Omental fat pad (tissue), 4 donors: Measurements from ENCODE around the gene CEP89. TPM values are rescaled to one million over a fixed set of nuclear protein-coding genes. Genes with fewer than 3 reads are reported as not detected.

Experiments
- ATAC-seq: fragments of 150-250 bp; one replicate; pipeline ENCODE4 v1.9.1; 2016; ENCODE audit warnings: mild to moderate bottlenecking, moderate library complexity; ENCODE audit not compliant: low FRiP score
- DNase-seq: peaks from one replicate; pipeline ENCODE4 v3.0.0-alpha.2; 2019; ENCODE audit warnings: low spot score
- CTCF ChIP-seq, 3 donors: fragments of 450-650 bp; IDR thresholded peaks; one replicate each; pipeline ENCODE4 v1.5.1; 2016 to 2017; ENCODE audit warnings: antibody characterized with exemption in 3 of 3, mild to moderate bottlenecking in 3 of 3, moderate library complexity in 2 of 3
- total RNA-seq, 4 donors: library from RNA; depleted of rRNA; stranded (reverse); fragments of >200 nt; gene quantifications; one replicate each; pipeline ENCODE4 v1.1.0, GENCODE V29; 2016

The CEP89 gene
- total RNA-seq, 4 donors from 2014 or later, result 8.2 to 11.9 (median 10.5) TPM

DNA sequence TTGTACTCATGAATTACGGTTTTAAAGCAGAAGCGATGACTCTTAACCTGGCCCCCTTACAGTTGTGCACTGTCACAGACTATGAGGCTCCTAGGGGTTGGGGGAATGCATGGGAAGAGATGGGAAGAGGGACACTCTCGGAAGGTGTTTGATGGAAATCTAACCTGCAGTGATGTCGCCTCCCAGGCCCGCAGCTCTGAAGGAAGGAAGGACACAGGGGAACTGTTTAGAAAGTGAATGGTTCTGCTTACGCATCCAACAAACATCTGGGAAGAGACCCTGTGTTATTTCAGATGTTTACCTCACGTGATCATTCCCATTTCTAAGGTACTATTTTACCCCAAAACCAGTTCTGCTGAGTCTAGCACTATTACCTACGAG, 54.2 kb downstream of the CEP89 start:
- no peak for TF ChIP-seq CTCF (IDR thresholded peaks at IDR 0.05)
- DNase-seq (no peak), ATAC-seq (no peak)

DNA sequence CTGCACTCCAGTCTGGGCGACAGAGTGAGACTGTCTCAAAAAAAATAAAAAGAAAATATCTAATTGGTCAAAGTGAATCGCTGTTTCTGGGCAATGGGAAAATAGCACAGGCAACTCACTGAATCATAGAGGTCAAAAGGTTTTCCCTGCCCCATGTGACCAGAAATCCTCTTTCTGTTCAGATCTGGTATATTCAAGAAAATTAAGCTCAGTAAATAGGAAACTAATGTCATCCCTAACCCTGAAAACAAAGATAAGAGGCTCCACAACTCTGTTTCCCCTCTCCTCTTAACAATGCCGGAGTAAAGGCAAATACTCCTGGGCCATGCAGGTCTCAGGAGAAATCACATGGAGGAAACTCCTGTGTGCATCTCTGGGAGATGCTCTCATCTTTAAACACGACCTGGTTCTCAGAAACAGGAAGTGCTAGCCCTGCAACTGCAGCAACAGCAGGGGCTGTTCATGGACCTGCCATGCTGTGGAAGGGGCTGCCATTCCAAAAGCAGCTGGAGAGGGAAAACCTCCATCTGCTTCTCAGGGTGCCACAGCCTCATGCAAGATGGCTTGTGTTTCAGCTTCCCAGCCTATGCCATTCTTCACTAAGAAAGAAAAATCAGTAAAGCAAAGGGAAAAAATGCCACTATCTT, 54.7 kb downstream of the CEP89 start:
- no peak for TF ChIP-seq CTCF (IDR thresholded peaks at IDR 0.05)
- ATAC-seq, result no peak
- DNase-seq, result no peak

GRCh38 chr19:32914879-32915660, 56.7 kb downstream of the CEP89 start:
- ATAC-seq, result no peak
- TF ChIP-seq CTCF (IDR thresholded peaks at IDR 0.05), result no peak

GRCh38 chr19:32911467-32911866, 60.3 kb downstream of the CEP89 start:
- DNase-seq (no peak), ATAC-seq (no peak)
- no peak for TF ChIP-seq CTCF (IDR thresholded peaks at IDR 0.05)

More at GRCh38 chr19:32914879-32915660, 56.7 kb downstream of the CEP89 start:
- no peak for DNase-seq

DNA sequence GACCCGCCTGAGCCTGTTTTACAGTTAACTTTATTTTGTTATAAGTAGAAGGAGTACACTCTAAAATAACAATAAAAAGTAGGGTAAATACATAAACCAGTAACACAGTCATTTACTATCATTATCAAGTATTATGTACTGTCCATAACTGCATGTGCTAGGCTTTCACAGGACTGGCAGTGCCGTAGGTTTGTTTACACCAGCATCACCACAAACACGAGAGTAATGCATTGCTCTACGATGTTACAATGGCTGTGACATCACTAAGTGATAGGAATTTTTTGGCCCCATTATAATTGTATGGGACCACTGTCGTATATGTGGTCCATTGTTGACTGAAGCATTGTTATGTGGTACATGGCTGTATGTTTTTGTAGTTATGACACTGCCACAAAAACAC, 60.9 kb downstream of the CEP89 start:
- DNase-seq (no peak), ATAC-seq (no peak)
- no peak for TF ChIP-seq CTCF (IDR thresholded peaks at IDR 0.05)

DNA sequence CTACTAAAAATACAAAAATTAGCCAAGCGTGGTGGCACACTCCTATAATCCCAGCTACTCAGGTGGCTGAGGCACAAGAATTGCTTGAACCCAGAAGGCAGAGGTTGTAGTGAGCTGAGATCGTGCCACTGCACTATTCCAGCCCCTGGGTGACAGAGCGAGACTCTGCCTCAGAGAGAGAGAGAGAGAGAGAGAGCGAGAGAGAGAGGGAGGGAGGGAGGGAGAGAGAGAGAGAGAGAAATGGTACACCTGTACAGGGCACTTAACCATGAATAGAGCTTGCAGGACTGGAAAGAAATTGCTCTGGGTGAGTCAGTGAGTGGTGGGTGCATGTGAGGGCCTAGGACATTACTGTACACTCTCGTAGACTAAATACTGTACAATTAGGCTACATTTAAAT, 61.7 kb downstream of the CEP89 start:
- no peak for TF ChIP-seq CTCF (IDR thresholded peaks at IDR 0.05)
- DNase-seq, result no peak
- no peak for ATAC-seq

- no peak for ATAC-seq
- DNase-seq, result no peak
- TF ChIP-seq CTCF (IDR thresholded peaks at IDR 0.05), result no peak
Measured at GRCh38 chr19:32909257-32909656, 62.5 kb downstream of the CEP89 start.
